GM12874 (cell line): Measurements from ENCODE around the gene KCNJ6.

Source experiments
- TF ChIP-seq, protein P1 (sequence below): IDR thresholded peaks from 2 replicates; pipeline ENCODE4 v1.5.1; 2011; ENCODE audit warnings: low read depth, mild to moderate bottlenecking, control low read depth, low read length, moderate library complexity; ENCODE audit not compliant: insufficient read depth

Gene KCNJ6

GRCh38 chr21:37658121-37658816, 258.0 kb downstream of the KCNJ6 start:
- TF ChIP-seq, protein P1, sequence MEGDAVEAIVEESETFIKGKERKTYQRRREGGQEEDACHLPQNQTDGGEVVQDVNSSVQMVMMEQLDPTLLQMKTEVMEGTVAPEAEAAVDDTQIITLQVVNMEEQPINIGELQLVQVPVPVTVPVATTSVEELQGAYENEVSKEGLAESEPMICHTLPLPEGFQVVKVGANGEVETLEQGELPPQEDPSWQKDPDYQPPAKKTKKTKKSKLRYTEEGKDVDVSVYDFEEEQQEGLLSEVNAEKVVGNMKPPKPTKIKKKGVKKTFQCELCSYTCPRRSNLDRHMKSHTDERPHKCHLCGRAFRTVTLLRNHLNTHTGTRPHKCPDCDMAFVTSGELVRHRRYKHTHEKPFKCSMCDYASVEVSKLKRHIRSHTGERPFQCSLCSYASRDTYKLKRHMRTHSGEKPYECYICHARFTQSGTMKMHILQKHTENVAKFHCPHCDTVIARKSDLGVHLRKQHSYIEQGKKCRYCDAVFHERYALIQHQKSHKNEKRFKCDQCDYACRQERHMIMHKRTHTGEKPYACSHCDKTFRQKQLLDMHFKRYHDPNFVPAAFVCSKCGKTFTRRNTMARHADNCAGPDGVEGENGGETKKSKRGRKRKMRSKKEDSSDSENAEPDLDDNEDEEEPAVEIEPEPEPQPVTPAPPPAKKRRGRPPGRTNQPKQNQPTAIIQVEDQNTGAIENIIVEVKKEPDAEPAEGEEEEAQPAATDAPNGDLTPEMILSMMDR: no peak

DNA sequence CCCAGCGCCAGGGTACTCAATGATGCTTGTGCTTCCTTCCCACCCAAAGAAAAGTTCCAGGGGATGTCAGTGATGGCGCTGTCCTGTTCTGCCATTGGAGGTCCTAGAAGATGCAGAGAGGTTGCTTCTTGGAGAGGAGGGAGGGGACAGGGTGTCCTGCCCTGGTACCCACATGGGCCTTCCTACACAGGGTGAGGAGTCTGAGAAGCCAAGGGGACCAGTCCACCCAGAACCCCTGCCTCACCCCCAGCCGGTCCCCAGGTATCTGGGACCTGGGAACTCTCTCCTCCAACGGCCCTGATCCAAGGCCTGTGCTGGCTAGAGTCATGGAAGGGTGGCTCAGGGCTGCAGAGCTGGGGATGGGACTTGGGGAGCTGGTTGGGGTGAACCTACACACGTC, 259.4 kb downstream of the KCNJ6 start:
- TF ChIP-seq, protein P1: no peak

DNA sequence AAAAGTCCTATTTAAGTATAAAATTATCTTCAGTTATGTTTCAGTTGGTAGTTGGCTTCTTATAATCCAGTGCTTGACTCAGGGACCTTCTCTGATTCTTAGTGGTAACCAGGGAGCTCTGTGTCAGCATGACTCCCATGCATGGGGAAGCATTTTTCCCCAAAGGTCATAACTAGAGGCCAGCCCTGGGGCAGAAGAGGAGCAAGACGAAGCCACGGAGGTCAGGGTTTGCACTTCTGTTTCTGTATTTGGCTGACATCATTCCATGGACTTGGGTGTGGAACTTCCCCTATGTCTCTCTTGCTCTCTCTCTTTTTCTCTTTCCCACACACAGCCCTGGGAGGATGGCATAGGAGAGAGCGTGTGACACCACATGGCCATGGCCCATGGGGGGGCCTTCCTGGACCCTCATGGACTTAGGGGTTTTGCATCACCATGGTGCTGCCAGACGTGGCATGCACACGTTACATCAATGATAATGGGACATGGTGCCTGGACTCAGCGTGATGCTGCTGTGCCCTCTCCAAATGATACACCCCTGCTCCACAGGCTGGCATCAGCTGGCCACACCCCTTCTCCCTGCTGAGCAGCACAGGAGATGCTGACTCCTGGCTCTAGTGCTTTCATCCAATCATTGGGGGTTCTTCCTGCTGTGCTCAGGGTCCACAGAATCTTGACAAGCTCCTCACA, 260.5 kb downstream of the KCNJ6 start:
- TF ChIP-seq, protein P1: no peak

DNA sequence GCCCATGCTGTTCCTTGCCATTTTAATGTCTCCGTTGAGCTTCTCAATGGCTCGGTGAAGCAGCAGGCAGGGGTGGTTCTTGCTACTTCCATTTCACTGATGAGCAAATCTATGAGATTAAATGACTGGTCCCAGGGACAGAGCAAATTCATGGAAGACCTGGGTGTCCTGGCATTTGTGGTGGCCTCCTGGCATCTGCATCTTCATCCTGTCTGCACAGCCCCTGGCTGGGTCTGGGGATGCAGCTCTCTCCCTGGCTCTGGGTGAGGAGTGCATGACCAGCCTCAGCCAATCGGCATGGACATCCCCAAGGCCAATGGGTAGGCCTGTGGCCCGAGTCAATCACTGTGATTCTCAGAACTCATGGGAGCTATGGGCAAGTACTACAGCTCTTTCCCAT, 261.7 kb downstream of the KCNJ6 start:
- TF ChIP-seq, protein P1: no peak

- TF ChIP-seq, protein P1: no peak
Observed at GRCh38 chr21:37653201-37653600, 263.1 kb downstream of the KCNJ6 start.

- TF ChIP-seq, protein P1: no peak
Observed at GRCh38 chr21:37647781-37648180, 268.5 kb downstream of the KCNJ6 start.

DNA sequence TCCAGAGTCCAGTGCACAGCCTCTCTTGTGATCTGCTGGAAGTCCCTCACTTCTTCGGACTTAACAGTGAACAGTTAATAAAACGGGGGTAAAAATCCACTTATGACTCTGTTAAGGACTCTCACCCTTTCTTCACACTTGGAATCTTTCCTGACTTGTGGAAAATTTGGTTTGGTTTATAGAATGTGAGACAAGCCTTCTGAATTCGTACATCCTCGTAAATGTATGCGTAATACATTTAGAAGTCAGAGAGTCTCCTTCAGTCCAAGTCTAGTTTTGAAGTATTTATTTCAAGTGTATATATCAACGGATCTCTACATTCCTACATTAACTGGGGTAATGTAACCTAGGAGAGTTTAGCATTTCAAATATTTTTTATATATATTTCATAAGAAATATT, 270.4 kb downstream of the KCNJ6 start:
- TF ChIP-seq, protein P1: no peak
